ENCODE measurements around the gene FAM131B.
"Not testable (repeated sequence)": the region's sequence is repeated elsewhere in the genome, so short reads cannot be mapped to it uniquely, and the experiment has no call there.

Gene FAM131B

DNA sequence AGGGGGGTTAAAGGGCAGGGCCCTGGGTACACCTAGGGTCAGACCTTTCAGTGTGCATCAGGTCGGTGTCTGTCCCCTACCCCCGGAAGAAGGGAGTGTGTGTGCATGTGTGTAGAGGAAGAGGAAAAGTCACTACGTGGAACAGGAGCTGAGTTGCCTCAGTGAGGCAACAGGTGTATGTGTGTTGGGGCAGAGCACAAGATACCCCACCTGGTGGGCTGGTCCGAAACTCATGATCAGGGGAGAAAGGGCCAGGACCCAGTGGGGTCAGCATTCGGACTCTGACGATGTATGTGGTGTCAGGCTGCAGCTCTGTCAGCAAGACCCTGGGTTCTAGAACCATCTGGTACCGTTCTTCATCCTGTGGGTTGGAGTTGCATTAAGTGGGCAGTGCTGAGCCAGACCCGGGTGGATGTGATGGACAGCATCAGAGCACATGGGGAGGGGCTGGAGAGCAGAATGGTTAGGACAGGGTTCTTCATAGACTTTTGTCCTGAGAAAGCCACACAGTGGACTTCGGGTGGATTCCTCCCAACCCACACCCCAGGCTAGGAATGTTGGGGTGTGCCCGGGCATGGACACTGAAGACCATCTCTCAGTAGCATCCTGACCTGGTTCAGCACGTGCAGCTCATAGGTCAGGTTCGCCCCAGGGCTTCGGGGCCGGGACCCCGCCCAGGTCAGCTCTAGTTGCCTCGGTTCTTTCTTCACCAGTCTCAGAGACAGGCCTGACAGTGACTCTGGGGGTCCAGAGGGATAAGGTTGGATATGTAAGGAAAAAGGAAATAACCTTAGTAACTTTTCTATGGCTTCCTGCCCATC, 35.4 kb upstream of the FAM131B start:
- ATAC-seq (no peak), DNase-seq (no peak)
- H3K27ac Mint-ChIP-seq = no peak overlapping the region
- H3K4me3 Mint-ChIP-seq = no peak overlapping the region
- H3K9me3 Mint-ChIP-seq = no peaks in the 10 kb centered on the region
- peaks cover 11% of the 10 kb centered on the region for H3K4me1 Mint-ChIP-seq
- no peaks in the 10 kb centered on the region for H3K27me3 Mint-ChIP-seq

DNA sequence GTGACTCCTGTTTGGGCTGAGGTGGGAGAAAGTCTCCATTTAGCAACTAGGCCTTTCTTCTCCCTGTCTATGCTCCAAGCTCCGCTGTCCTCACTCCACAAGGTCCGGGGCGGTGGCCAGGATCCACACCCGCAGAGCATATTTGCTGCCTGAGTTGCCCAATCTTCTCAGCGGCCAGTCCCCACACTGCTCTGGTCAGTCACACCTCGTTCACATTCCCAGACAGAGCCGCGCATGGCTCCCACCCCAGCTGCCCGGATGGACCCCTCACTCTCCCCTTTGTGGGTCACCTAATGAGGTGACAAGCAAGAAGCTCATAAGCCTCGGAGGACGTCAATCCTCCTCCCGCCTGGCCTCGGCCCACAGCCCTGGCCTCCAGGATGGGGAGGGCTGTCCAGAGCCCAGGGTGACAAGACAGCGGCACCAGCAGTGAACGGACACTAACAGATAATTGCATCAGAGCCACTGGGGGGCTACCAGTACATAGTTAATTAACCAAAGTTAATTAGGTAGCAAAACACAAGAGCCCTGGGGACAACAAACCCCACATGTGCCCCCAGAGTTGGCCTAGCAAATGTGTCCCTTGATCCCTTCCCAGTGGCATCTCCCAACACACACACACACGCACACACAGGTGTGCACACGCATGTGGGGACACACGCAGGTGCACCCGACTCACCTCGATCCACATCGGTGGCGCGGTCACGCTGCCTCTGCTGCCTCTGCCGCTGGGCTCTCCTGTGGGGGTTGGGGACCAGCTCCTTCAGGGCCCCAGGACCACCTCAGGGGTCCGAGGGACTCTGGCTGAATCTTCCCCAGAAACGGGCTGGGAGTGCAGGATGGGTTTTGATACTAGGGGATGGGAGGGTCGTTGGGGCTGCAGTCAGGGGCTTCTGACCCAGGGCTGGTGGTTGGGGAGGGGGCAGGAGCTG, 34.4 kb upstream of the FAM131B start:
- no peak overlapping the region for H3K27ac Mint-ChIP-seq
- ATAC-seq (no peak), DNase-seq (no peak)
- H3K4me1 Mint-ChIP-seq = peaks cover 7% of the 10 kb centered on the region
- no peaks in the 10 kb centered on the region for H3K9me3 Mint-ChIP-seq
- H3K27me3 Mint-ChIP-seq = no peaks in the 10 kb centered on the region
- H3K4me3 Mint-ChIP-seq = no peak overlapping the region

DNA sequence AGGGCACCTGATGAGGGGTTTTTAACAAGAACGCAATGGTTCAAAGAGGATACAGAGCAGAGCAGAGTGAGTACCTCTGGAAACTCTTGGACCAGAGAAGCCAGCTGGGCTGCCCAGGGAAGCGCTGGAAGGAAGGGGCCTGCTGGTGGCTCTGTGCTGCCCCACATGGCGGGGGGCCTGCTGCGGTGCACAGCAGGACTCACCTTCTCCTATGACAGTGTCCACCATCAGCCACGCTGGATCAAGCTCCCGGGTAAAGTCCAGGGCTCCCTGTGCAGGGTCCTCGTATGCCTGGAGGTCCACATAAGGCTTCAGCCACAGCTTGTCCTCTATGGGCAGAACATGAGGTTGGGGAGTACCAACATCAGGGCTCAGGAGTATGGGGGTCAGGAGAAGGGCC, 33.7 kb upstream of the FAM131B start:
- Mint-ChIP-seq H3K27ac (no peak overlapping the region), H3K27me3 (no peaks in the 10 kb centered on the region), H3K9me3 (no peaks in the 10 kb centered on the region), H3K4me3 (no peak overlapping the region), H3K4me1 (peaks cover 7% of the 10 kb centered on the region)
- ATAC-seq (no peak), DNase-seq (no peak)

DNA sequence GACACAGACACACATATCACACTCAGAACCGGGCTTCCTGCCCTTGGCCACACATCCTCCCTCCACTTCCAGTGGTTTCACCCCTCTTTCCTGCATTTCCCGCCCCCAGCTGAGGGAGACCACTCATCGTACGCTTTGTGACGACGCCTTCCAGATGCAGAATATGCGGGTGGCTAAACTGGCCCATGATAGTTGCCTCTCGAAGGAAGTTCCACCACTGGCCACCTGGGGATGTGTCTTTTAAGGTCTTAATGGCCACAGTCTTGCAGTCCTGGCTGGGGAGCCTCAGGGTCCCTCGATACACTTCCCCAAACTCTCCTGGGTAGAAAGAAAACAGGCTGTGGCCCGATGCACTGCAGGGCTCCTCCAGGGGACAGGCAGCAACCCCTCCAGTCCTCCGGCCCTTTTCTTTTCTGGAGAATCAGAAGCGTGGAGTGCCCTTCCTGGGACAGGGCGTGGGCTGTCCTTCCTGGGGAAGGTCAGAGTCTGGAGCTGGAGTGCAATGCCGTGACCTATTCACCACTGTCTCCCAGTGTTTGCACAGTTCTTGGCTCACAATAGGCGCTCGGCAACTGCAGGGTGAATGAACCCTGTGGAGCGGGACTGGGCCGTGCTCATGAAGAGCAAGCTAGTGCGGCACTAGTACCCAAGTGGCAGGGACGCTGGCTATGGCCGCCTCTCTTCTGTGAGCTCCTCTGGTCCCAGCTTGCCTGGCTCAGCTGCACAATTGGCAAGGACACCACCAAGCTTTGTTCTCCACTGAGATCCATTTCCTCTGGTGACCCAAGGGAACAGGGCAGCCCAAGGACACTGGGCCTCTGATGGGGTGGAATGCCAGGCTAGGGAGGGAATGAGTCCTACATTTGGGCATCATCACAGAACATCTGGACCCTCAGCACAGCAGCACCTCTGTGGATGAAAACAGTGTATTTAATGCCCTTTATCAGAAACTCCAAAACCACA, 33.0 kb upstream of the FAM131B start:
- ATAC-seq (peak; percentile 31), DNase-seq (no peak)
- H3K4me3 Mint-ChIP-seq = no peak overlapping the region
- H3K27me3 Mint-ChIP-seq = no peaks in the 10 kb centered on the region
- peaks cover 7% of the 10 kb centered on the region for H3K4me1 Mint-ChIP-seq
- no peaks in the 10 kb centered on the region for H3K9me3 Mint-ChIP-seq
- H3K27ac Mint-ChIP-seq = peak overlapping the region; percentile 38 to 78

DNA sequence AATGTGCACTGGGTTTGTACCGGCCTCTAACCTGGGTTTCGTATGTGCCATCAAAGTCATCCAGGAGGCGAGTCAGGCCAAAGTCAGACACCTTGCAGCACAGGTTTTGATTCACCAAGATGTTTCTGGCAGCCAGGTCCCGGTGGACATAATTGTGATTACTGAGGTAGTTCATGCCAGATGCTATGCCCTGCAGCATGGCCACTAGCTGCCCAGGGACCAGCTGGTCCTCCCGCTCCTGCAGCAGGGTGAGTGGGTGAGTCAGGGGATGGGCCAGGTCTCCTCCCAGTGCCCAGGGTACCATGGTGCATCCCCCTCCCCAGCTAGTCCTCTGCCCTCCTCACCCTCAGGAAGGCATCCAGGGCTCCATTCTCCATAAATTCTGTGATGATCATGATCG, 32.3 kb upstream of the FAM131B start:
- Mint-ChIP-seq H3K9me3 (no peaks in the 10 kb centered on the region), H3K27ac (peak overlapping the region; percentile 38 to 78), H3K27me3 (no peaks in the 10 kb centered on the region), H3K4me1 (peaks cover 13% of the 10 kb centered on the region), H3K4me3 (no peak overlapping the region)
- DNase-seq (no peak), ATAC-seq (no peak)

DNA sequence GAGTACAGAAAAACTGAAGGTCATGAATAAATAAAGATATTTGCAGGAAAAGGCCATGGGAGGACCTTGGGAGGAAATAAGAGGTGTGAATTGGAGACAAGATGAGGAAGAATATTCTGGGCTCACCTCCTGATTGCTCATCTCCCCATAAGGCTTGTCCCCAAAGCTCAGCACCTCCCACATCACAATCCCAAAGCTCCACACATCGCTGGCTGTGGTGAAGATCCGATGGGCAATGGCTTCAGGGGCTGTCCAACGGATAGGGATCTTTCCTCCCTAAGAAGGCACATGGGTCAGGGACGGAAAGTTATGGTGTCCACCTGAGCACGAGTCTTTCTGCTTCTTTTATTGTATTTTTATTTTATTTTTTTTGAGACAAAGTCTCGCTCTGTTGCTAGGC, 31.6 kb upstream of the FAM131B start:
- Mint-ChIP-seq H3K27ac (no peak overlapping the region), H3K27me3 (no peaks in the 10 kb centered on the region), H3K4me1 (peaks cover 20% of the 10 kb centered on the region), H3K4me3 (no peak overlapping the region), H3K9me3 (no peaks in the 10 kb centered on the region)
- DNase-seq = no peak
- no peak for ATAC-seq

DNA sequence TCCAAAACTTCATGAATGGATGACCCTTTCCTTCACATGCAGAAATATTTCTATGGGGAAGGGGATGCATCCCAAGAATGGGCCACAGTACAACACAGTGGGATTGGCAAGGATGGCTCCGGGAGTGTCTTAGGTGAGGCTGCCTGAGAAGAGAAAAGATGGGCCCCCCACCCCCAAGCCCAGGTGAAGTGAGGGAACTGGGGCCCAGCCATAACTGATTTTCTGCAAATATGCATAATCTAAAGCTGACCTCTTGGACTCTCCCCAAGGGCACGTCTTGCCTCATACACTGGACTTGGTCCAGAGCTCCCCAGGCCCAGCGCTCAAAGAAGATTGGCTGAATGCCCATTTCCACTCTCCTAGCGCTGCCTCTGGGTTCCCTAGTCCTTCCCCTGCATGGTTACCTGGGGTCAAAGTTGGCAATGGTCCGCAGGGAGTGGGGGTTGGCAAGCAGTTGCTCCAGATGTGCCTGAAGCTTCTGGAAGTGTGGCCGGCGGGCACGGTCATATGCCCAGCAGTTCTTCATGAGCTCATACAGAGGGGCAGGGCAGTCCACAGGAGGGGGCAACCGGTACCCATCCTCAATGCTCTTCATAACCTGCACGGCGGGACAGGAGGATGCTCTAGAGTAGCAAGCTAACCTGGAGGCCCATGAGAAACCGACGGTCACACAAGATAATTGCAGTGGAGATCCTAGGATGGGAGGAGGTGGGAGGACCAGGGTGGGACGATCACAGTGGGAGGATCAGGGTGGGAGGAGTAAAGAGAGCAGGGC, 30.9 kb upstream of the FAM131B start:
- no peaks in the 10 kb centered on the region for H3K27me3 Mint-ChIP-seq
- no peaks in the 10 kb centered on the region for H3K9me3 Mint-ChIP-seq
- no peak overlapping the region for H3K4me3 Mint-ChIP-seq
- H3K4me1 Mint-ChIP-seq = peaks cover 24% of the 10 kb centered on the region
- no peak for DNase-seq
- peak overlapping the region; percentile 21 to 68 for H3K27ac Mint-ChIP-seq
- ATAC-seq = peak; percentile 8

DNA sequence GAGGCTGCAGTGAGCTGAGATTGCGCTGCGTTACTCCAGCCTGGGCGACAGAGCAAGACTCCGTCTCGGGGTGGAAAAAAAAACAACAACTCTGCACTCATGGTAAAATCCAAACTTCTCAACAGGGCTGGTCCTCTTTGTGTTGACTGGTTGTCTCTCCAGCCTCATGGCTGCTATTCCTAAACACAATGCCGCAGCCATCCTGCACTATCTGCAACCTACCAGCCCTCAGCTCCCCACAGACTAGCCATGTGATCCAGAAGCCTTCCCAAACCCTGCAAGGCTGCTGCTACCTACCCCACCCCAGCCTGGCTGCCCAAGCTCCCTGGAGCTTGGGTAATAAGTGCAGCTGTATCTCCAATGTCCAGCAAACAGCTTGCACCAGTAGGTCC, 30.4 kb upstream of the FAM131B start:
- no peak for DNase-seq
- H3K27me3 Mint-ChIP-seq = no peaks in the 10 kb centered on the region
- H3K4me3 Mint-ChIP-seq = no peak overlapping the region
- ATAC-seq = no peak
- peak overlapping the region; percentile 21 to 68 for H3K27ac Mint-ChIP-seq
- H3K9me3 Mint-ChIP-seq = no peaks in the 10 kb centered on the region
- H3K4me1 Mint-ChIP-seq = peaks cover 24% of the 10 kb centered on the region

DNA sequence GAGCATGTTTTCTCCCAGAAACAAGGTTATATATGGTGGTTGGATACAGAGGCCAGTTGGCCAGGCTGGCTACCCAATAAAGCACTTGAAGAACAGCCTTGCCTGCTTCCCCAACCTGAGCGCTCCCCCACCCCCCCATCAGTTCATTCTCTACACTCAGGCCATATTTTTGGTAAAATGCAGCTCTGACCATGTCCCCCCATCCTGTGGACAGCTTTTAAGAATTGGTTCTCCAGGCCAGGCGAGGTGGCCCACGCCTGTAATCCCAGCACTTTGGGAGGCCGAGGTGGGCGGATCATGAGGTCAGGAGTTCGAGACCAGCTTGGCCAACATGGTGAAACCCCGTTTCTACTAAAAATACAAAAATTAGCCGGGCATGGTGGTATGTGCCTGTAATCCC, 29.9 kb upstream of the FAM131B start:
- H3K4me3 Mint-ChIP-seq, ATAC-seq, H3K9me3 Mint-ChIP-seq, H3K27me3 Mint-ChIP-seq, H3K27ac Mint-ChIP-seq, DNase-seq: not testable (repeated sequence)
- H3K4me1 Mint-ChIP-seq = peaks cover 24% of the 10 kb centered on the region

DNA sequence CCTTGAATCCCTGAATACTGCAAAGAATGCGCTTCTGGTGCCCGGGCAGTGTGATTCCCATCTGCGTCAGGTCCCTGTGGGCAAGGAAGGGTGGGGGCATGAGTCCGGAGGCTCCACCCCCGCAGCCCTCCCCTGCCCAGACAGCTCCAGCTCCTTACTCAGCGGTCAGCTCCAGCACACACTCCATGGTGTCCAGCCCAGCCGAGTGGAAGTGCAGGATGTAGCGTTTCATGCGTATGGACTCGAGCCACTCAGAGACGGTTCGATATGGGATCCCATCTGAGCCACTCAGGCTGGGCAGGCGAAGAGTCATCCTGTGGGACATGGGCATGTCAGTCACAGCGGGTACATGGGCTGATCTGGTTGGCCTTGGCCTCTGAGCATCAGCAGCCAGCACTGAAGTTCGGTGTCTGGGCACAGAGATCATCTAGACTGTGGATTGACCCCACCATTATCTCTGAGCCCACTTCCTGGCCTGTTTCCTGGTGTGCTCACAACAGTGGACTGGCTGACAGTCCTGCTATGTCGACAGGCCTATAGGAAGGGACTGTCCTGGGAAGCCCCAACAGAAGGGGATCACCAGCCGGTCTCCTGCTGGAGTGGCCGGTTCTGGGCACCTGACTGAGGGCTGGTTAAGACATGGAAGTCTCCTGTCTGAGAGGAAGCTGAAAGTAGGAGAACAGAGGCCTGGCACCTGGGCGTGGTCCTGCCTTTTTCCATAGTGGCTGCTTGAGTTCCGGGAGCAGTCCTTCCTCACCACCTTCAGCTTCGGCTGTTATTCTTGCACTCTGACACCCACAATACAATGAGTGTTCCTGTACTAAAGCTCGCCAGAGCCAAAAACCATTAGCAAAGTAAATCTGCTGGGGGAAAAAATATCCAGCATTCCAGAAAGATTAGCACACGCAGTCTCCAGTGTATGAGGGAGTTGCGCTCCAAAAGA, 29.2 kb upstream of the FAM131B start:
- Mint-ChIP-seq H3K4me3 (no peak overlapping the region), H3K27ac (peak overlapping the region in 1 of 2 donors; percentile 14), H3K4me1 (peaks cover 24% of the 10 kb centered on the region), H3K9me3 (no peaks in the 10 kb centered on the region), H3K27me3 (no peaks in the 10 kb centered on the region)
- DNase-seq (no peak), ATAC-seq (no peak)

DNA sequence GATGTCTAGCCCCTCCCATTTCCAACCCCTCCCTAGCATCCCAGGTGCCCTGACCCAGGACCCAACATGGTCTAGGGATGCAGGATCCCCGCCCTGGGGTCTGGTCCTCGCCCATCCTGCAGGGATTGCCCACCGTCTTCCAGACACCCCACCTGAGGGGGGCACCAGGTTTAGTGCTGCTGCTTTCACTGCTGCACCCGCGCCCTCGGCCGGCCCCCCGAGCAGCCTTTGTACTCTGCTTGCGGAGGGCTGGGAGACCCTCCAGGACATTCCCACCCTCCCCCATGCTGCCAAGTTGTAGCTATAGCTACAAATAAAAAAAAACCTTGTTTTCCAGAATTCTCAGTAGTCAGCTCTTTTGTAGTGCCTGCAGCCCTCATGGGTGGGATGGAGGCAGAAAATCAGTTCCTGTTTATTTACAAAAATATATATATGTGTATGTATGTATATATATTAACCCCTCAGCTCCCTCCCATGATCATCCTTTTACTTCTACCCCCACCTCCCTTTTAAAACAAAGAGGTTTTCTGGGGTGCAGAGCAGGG, 28.3 kb upstream of the FAM131B start:
- H3K4me3 Mint-ChIP-seq = no peak overlapping the region
- DNase-seq (no peak), ATAC-seq (no peak)
- no peak overlapping the region for H3K27ac Mint-ChIP-seq
- no peaks in the 10 kb centered on the region for H3K9me3 Mint-ChIP-seq
- no peaks in the 10 kb centered on the region for H3K27me3 Mint-ChIP-seq
- peaks cover 24% of the 10 kb centered on the region for H3K4me1 Mint-ChIP-seq

DNA sequence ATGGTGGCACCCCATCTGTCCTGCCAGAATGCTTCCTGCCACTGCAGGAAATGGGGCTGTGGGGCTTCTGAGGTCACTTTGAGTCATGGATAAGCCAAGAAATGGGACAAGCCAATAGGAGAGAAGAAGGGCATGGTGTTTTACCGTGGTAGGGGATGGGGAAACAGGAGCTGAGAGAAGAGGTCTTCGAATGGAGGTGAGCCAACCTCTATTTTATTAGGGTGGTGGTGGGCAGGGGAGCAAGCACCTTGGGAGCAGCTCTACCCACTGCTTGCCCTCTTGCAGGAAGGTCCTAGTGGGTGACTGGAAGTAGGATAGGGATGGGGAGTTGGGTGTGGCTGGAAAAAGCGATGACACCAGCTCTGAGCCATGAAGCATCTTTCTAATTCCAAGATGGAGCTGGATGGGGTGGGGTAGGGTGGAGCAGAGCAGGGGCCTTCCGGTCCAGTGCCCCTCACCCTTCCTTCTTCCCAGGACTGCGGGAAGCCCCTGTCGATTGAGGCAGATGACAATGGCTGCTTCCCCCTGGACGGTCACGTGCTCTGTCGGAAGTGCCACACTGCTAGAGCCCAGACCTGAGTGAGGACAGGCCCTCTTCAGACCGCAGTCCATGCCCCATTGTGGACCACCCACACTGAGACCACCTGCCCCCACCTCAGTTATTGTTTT, 27.7 kb upstream of the FAM131B start:
- ATAC-seq (no peak), DNase-seq (no peak)
- Mint-ChIP-seq H3K27ac (no peak overlapping the region), H3K4me1 (peaks cover 22% of the 10 kb centered on the region), H3K9me3 (no peaks in the 10 kb centered on the region), H3K27me3 (no peaks in the 10 kb centered on the region), H3K4me3 (no peak overlapping the region)
